HG03280 (cell line): Measurements from ENCODE around the gene ZNF37A.
"Not testable (repeated sequence)": the region's sequence is repeated elsewhere in the genome, so short reads cannot be mapped to it uniquely, and the experiment has no call there.

ENCODE experiments used
- ATAC-seq: cut with Tn5 transposase; IDR thresholded peaks from one replicate; pipeline ENCODE4 v1.9.1; 2021; ENCODE audit warnings: mild to moderate bottlenecking, moderate library complexity; ENCODE audit not compliant: unreplicated experiment

Gene ZNF37A

DNA sequence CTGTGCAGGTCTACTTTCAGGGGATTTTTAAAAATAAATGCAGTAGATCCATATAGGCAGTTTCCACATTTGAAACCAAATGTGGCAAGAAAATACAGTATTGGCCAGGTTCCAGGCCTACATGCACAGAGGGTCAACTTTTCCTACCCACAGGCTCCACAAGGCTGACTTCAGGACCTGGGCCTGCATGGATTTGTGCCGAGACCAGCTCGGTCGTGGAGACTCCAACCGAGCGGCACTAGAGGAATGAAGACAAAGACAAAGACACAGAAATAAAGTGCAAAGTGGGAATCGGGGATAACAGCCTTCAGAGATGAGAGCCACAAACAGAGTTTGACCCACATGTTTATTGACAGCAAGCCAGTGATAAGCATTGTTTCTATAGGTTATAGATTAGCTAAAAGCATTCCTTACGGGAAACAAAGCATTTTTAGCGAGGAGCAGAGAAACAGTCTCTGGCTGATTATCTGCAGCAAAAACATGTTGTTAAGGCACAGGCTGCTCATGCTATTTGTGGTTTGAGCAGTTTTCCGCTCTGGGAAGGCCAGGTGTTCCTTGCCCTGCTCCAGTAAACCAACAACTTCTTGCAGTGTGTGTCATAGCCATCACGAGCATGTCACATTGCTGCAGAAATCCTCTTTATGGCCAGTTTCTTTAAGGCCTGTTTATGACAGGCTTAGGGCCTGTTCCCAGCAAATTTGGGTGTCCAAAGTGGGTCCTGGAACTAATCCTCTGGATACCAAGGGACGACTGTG lies 52.6 kb downstream of the ZNF37A start:
- no peak for ATAC-seq

DNA sequence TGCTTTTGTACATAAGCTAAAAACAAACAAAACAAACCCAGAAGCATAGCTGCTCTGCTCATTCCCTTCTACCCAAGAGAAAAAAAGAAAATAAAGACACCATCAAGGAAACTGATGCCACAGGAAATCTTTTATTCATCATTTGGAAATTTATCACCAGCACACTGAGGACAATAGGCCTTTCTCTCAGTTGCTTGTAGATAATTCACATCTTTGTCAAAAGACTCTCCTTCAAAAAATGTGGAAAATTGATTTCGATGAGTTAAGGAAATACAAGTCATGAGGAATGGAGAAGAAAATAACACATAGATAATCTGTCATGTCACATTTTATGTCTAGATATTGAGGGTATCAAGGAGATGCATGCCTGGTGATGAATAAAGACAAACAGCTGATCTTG lies 53.5 kb downstream of the ZNF37A start:
- no peak for ATAC-seq

DNA sequence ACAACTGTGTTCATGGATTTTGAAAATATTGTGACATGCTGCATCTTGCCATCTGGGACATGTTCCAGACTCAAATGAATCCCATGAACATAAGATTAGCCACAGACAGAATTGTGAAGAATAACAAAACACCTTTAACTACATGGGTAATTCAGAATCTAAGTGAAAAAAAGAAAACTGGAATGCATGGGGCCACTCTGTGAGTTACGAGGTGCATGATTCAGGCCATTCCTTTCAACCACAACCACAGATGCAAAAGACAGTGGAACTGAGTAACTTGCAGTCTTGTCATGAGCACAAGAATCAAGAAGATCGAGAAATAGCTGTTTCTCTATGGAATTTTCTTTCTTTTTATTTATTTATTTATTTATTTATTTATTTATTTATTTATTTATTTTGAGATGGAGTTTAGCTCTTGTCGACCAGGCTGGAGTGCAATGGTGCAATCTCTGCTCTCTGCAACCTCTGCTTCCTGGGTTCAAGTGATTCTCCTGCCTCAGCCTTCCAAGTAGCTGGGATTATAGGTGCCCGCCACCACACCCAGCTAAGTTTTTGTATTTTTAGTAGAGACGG lies 56.8 kb downstream of the ZNF37A start:
- ATAC-seq: not testable (repeated sequence)

DNA sequence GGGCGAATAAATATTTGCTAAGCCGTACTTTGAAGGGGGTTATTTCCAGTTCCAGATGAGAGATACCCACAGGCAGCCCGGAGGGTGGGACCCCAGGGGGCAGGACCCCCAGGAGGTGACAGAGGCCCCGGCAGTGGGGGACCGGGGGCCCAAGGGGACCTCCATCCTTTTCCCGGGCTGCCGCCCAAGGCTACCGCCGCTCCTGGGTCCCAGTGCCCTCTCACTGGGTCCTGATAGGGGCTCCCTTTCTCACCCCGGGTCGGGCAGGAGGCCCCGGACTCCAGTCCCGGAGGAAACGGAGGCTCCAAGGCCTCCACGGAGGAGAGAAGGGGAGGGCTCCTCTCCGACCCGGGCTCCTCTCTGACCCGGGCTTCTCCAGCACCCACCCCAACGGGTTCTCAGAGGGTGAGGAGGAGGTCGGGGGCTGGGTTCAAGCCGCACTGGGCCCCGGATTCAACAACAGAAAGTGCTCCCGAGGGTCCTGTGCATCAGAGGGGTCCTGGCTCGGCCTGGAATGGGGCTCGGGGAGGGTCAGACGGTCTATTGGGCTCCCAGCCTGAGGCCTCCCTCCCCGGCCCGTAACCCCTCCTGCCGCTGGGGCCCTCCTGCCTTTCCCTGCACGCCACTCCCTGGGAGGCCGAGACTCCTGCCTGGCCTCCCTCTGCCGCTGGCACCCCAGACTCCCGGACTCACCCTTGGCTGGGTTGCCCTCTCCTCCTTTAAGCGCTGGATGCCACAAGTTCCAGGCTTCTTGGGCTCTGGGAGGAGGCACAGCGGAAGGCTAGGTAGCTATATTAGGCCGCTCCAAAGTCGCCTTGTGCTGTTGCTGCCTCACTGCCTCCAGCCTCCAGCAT lies 62.5 kb downstream of the ZNF37A start:
- ATAC-seq: no peak

DNA sequence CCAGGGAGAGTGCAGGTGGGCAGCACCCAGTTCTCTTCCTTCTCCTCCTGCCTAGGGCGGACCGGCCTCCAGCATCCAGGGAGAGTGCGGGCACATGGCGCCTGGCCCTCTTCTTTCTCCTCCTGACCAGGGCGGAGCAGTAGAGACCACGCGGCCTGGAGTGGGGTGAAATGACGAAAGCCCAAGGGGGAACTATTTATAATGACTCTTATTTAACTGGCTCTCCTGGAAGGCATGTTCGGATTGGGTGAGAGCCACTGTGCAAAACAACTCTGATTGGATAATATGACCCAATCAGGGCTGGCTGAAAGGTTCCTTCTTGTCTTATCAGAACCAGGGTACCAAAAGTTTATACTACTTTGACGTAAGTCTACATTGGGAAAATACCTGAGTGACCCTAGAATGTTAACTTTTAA lies 63.1 kb downstream of the ZNF37A start:
- no peak for ATAC-seq

DNA sequence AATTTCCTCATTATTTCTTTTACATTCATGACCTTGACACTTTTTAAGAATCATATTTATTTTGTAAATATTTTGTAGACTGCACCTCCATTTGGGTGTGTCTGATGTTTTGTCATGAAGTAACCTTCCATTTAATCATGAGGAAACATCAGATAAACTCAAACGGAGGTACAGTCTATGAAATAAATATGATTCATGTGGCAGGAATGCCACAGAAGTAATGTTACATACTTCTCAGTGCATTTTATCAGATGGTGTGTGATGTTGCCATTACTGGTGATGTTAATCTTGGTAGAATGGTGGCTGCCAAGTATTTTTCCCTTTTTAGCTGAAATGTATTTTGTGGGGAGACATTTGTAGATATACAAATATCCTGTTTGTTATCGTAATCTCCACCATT lies 64.9 kb downstream of the ZNF37A start:
- no peak for ATAC-seq

DNA sequence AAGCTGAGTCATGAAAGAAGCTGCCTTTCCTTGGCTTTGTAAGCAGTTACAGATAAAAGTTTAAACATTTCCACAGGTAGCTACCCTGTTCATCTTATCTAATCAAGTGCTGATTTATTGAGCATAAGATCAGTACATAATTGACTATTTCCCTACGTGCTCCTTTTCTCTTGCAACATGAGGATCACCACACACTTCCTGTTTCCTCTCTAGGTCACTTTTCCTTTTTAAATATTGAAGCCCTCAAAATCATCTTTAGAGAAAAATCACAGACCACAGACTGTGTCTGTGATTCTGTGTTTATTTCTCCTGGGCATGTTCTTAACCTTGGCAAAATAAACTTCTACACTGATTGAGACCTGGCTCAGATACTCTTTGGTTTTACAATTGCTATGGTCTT lies 69.5 kb downstream of the ZNF37A start:
- no peak for ATAC-seq

DNA sequence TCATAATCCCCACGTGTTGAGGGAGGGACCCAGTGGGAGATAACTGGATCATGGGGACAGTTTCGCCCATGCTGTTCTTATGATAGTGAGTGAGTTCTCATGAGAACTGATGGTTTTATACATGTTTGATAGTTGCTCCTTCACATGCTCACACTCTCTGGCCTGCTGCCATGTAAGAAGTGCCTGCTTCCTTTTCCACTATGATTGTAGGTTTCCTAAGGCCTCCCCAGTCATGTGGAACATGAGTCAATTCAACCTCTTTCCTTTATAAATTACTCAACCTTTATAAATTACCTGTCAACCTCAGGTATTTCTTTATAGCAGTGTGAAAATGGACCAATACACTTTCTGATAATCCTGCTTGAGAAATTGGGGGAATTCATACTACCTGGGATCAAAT lies 80.2 kb downstream of the ZNF37A start:
- no peak for ATAC-seq

DNA sequence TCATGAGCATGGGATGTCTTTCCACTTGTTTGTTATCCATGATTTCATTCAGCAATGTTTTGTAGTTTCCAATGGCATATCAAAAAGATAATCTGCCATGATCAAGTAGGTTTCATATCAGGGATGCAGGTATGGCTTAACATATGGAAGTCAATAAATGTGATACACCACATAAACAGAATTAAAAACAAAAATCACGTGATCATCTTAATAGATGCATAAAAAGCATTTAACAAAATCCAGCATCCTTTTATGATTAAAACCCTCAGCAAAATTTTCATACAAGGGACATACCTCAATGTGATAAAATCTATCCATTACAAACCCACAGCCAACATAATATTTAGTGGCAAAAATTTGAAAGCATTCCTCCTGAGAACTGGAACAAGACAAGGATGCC lies 90.3 kb downstream of the ZNF37A start:
- ATAC-seq: no peak
